ENCODE data around the gene SLC34A2.

The SLC34A2 gene

GRCh38 chr4:25727711-25728493, 72.3 kb downstream of the SLC34A2 start:
- DNase-seq (ENCODE audit: low read depth), result no peak

All from stimulated activated CD8-positive, alpha-beta memory T cell treated with anti-CD3 and anti-CD28 coated beads, Interleukin-4, amount 100 ng/mL, for 24 hours (primary cell).